Ramos (cell line): ENCODE results near the gene TUBGCP3.

Source experiments
- in situ Hi-C: fragments of 300-500 bp; cut with MboI; formaldehyde crosslinking; loops from one replicate; pipeline ENCODE4 v1.14.3; 2022; ENCODE audit warnings: low sequenced_read_pairs; ENCODE audit not compliant: unreplicated experiment

Gene TUBGCP3

DNA sequence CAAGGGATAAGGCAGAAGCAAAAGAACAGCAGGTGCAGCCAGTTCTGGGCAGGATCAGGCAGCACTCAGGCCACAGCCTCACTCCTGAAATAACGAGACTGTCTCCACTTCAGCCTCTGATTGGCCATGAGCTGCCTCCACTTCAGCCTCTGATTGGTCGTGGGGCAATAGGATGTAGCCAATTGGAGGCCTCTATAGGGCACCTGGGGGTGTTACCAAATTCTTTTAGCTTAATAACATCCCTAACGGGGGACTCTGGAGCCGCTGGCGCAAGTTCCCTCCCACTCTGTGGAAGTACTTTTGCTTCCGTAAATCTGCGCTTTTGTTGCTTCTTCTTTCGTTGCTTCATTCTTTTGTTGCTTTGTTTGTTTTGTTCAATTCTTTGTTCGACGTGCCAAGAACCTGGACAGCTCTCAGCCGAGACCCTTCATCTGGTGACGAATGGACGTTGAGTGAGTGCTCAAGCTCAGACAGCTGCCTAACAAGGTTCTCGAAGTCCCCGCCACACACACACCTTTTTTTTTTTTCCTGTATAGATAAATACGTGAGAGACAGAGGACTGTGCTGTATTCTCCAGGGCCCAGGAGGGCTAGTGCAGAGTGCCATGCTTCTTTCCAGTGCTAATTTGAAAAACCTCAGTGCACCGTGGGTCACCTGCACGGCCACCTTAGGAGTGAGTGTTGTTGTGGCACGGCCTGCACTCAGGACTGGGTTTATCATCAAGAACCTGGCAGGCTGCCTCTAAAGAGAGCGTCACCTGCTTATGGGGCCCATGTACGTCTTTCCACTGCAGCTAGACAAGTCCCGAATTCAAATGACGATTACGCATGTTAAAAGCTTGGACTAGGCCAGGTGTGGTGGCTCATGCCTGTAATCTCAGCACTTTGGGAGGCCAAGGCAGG lies 32.0 kb upstream of the TUBGCP3 start:
- in situ Hi-C loops = no loop called here

GRCh38 chr13:112618501-112618900 lies 30.5 kb upstream of the TUBGCP3 start:
- in situ Hi-C loops = no loop called here

- in situ Hi-C loops = no loop called here
Measured at GRCh38 chr13:112617754-112618375, 29.9 kb upstream of the TUBGCP3 start.

GRCh38 chr13:112616586-112617362 lies 28.8 kb upstream of the TUBGCP3 start:
- in situ Hi-C loops = no loop called here

GRCh38 chr13:112615391-112615790 lies 27.4 kb upstream of the TUBGCP3 start:
- in situ Hi-C loops = no loop called here

DNA sequence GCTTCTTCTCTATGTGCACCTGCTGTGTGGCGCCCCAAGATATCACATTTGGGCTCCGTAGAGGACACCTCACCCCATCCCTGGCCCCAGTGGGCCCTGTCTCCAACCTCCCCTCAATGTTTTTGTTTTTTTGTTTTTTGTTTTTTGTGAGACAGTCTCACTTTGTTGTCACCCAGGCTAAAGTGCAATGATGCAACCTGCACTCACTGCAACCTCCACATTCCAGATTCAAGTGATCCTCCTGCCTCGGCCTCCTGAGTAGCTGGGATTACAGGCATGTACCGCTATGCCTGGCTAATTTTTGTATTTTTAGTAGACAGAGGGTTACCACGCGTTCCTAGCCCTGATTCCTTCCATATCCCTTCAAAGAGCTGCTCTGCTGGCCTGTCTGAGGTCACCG lies 26.9 kb upstream of the TUBGCP3 start:
- in situ Hi-C loops = no loop called here

- in situ Hi-C loops = no loop called here
Measured at GRCh38 chr13:112608212-112608611, 20.3 kb upstream of the TUBGCP3 start.

GRCh38 chr13:112606109-112607001 lies 18.4 kb upstream of the TUBGCP3 start:
- in situ Hi-C loops = no loop called here

DNA sequence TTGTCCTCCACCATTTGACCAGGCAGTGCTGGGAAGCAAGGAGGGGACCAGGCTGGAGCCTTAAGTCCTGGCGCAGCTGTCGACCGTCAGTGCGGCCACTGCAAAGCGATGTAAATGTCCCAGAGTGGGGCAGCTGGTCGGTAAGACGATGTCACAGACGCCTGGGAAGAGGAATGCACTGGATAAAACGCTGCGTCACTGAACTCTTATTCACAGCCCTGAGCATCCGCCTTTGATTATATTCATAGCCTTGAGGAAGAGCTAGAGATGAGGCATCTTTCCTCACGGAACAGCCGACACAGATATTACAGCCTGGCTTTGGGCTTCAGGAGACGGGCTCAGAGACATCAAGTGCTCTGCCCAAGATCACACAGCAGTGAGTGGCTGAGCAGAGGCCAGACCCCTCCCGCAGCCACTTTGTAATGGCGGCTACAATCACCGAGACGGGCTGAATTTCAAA lies 17.6 kb upstream of the TUBGCP3 start:
- in situ Hi-C loops = no loop called here

- in situ Hi-C loops = no loop called here
Measured at GRCh38 chr13:112603641-112604225, 15.8 kb upstream of the TUBGCP3 start.

DNA sequence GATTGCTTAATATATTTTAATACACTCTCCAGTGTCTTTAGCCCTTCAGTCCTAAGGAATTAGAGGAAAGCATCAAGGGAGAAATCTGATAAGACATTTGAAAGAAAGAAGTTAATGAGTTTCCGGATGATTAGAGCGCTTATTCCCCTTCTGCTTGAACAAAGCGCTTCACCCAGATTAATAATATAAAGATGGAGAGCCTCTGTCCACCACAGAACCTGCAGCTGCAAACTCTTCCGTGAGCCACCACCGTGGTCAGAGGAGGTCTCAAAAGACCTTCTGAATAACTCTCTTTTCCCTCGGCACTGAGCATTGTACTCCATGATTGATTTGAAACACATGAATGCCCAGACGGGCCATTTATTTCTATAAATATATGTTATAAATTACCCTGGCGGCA lies 14.2 kb upstream of the TUBGCP3 start:
- in situ Hi-C loops = no loop called here

GRCh38 chr13:112601371-112601770 lies 13.4 kb upstream of the TUBGCP3 start:
- in situ Hi-C loops = no loop called here

- in situ Hi-C loops = no loop called here
Measured at GRCh38 chr13:112596235-112596634, 8.3 kb upstream of the TUBGCP3 start.

DNA sequence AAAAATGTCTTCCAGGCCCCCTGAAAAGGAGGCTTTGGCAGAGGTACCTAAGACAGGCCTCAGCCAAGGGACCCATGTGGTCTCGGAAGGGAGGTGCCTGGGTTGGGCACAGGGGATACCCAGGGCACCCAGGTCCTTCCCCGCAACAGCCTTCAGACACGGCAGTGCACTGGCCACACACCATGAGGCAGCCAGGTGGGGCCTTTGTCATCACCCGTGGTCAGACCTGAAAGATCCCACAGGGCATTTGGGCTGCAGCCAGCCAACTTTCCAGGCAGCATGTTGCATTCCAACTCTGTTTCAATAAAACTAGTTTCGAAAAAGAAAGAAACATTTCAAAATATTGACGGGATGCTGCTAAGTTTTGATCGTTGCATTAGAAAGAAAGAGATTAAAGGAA lies 4.7 kb upstream of the TUBGCP3 start:
- in situ Hi-C loops = no loop called here

DNA sequence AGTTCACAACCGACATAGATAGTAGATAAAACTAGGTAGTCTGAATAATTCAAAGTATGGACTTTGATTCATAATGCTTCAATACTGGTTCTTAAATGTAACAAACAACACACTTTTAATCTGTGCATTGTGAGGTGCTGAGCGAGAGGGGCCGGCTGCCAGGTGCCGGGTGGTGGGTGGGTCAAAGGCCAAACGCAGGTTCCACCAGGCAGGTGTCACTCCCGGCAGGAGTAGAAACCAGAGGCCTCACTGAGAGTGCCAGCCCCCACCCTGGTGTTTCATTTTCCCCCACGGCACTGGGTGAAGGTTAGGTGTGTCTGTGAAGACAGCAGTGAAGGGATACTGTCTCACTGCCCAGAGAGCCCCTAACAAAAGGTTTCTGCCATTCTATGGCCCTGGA lies 4.2 kb upstream of the TUBGCP3 start:
- in situ Hi-C loops = no loop called here

DNA sequence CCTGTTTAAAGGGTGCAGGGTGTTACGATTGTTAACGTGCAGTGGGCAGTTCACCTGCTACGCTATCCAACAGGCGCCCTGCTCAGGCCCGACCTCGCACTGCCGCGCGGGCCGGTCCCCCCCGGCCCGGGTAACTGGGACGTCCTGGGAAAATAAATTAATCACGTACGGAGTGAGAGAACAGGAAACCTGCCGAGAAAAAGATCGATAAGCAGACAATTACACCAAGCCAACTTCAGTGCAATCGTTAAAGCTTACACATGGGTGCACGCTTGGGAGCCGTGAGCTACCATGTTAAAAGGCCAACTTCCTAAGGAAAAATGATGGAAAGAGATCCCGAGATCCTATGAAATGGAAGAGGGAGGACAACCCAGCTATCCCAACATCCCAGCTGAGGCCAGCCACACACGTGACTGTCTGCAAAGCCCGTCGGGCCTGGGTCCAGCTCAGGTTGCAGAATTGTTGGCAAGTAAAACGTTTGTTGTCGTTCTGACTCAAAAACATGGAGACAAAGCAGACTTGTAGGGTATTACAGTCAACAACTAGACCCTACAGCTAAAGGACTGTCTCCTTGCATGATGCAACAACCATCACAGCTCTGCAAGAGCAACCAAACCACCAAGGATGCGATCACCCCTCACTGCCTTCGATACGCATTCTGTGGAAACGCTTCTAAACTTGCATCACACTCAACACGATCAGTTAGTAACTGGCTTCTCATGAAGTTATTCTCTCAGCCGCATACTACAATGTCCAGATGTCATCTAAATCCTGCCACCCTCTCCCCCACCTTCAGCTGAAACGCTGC lies 741 bp upstream of the TUBGCP3 start:
- in situ Hi-C loops = no loop called here

DNA sequence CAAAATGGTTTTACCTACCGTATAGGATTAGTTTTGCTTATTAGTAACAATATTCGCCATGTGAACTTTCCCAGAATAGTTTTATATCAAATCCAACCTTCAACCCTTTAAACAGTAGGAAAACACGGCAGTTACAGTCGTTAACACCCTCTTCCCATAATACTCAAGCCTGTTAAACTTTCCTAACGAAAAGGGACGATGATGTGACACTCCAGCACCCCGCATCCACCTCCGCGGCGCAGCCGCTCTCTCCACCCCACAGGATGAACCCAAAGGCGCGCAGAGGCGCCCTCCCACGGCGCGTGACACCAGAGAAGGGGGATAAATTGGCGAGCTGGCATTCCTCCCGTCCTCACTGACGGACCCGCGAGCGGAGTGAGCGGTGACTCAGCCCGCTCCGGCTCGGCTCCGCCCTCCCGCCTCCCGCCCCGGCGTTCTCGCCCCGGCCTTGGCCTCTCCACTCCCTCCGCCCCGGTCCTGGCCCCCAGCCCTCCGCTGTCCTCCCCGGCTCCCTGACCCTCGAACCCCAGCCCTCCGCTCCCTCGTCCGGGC lies 665 bp downstream of the TUBGCP3 start:
- in situ Hi-C loops = no loop called here

GRCh38 chr13:112586334-112586960 lies 1.5 kb downstream of the TUBGCP3 start:
- in situ Hi-C loops = no loop called here
